ENCODE data around the gene CRTAC1.

Gene CRTAC1

GRCh38 chr10:97828721-97829120 is 201.7 kb downstream of the CRTAC1 start:
- DNase-seq = no peak
- intact Hi-C loops (cut with DNase I) = no loop called here

- intact Hi-C loops (cut with DNase I) = no loop called here
- DNase-seq = peak in 4 of 42 donors; percentile 6 to 32 (median 12)
Measured at GRCh38 chr10:97827702-97828291, 202.6 kb downstream of the CRTAC1 start.

GRCh38 chr10:97826892-97827291 is 203.5 kb downstream of the CRTAC1 start:
- no peak for DNase-seq
- intact Hi-C loops (cut with DNase I) = no loop called here

- intact Hi-C loops (cut with DNase I) = no loop called here
- DNase-seq = peak in 7 of 42 donors; percentile 12 to 43 (median 26)
Measured at GRCh38 chr10:97825020-97825760, 205.2 kb downstream of the CRTAC1 start.

- no peak for DNase-seq
- intact Hi-C loops (cut with DNase I) = no loop called here
Measured at GRCh38 chr10:97823734-97824133, 206.7 kb downstream of the CRTAC1 start.

GRCh38 chr10:97822261-97822687 is 208.1 kb downstream of the CRTAC1 start:
- peak in 1 of 42 donors; percentile 18 for DNase-seq
- intact Hi-C loops (cut with DNase I) = no loop called here

- DNase-seq = peak in 2 of 42 donors; percentile 4 to 9
- intact Hi-C loops (cut with DNase I) = no loop called here
Measured at GRCh38 chr10:97821308-97822038, 208.9 kb downstream of the CRTAC1 start.

GRCh38 chr10:97820096-97820704 is 210.2 kb downstream of the CRTAC1 start:
- intact Hi-C loops (cut with DNase I) = no loop called here
- DNase-seq = no peak

GRCh38 chr10:97818572-97818971 is 211.8 kb downstream of the CRTAC1 start:
- intact Hi-C loops (cut with DNase I) = no loop called here
- no peak for DNase-seq

- no peak for DNase-seq
- intact Hi-C loops (cut with DNase I) = no loop called here
Measured at GRCh38 chr10:97816609-97817008, 213.8 kb downstream of the CRTAC1 start.
